ENCODE results near the gene TMEM123.

TMEM123 gene

DNA sequence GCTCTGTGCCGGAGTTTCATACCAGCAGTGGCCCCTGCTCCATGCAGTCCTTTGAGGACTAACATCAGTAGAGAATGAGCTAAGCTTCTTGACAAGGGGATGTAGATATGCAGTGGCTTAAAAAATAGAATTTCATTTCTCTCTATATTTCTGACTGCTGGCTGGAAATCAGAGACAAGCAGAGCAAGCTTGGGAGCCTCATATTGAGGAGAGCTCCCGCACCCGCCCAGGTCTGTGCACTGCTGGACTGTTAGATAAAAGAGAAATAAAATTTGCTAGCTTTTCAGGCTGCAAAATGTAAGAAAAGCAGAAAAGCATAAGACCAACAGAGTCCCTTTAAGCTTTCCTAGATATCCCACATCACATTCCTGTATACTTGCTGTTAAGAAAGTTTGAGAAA, 46.6 kb upstream of the TMEM123 start (continued):
- no peak for TF ChIP-seq TSHZ2 (CRISPR knock-in tag; IDR thresholded peaks at IDR 0.05)
- no peak for TF ChIP-seq ESRRG (CRISPR knock-in tag; IDR thresholded peaks at IDR 0.05)
- no peak for TF ChIP-seq ARNTL (CRISPR knock-in tag; IDR thresholded peaks at IDR 0.05; ENCODE audit: borderline replicate concordance, low read depth)
- TF ChIP-seq PATZ1 (CRISPR knock-in tag; IDR thresholded peaks at IDR 0.05; ENCODE audit: borderline replicate concordance) = no peak
- no peak for TF ChIP-seq ZNF565 (CRISPR knock-in tag; conservative IDR thresholded peaks at IDR 0.05; ENCODE audit: low read depth)
- no peak for TF ChIP-seq ISL1 (CRISPR knock-in tag; IDR thresholded peaks at IDR 0.05)
- no peak for TF ChIP-seq GLIS3 (CRISPR knock-in tag; IDR thresholded peaks at IDR 0.05)

GRCh38 chr11:102497061-102497460, 44.5 kb upstream of the TMEM123 start:
- ATAC-seq = no peak

DNA sequence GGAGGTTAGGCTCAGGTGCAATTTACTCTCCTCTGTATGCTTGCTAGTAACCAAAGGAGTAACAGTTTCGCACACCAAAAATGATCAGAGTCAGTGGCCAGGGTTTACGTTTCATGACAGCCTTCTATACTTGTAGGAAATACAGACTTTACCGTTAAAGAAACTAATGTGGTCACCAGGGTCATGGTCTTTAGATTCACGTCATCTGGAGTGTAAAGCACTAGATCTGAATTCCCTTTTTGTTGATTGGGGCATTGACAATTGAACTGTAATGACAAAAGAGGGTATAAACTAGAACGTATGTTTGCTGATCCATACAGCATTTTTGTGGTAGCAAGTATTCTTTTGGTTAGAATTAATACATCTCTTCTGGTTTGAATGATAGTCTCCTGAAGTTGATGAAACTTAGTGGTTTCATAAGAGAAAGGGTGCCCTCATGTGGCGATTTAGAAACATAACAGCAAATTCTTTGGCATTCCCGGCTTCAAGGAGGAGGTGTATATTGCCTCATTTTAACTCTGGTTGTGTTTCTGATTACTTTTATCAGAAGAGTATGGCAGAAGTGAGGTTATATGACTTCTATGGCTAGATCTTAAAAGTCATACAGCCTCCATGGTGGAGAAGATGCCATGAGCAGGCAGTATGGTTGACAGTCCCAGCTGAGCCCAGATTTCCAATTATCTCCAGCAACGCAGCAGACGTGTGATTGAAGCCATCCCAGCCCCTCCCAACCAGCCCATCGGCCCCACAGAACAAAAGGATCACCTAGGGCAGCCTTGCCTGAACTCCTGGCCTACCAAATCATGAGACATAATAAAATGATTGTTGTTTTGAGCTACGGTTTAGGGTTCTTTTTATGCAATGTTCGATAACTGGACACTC, 42.8 kb upstream of the TMEM123 start:
- no peak for TF ChIP-seq ZNF70 (CRISPR knock-in tag; IDR thresholded peaks at IDR 0.05)
- no peak for TF ChIP-seq PPARA (CRISPR knock-in tag; IDR thresholded peaks at IDR 0.05; ENCODE audit: borderline replicate concordance)
- no peak for TF ChIP-seq OSR1 (CRISPR knock-in tag; IDR thresholded peaks at IDR 0.05)
- TF ChIP-seq BACH2 (CRISPR knock-in tag; IDR thresholded peaks at IDR 0.05; ENCODE audit: borderline replicate concordance) = no peak
- ATAC-seq = peak; percentile 91

More at GRCh38 chr11:102497061-102497460, 44.5 kb upstream of the TMEM123 start:
- TF ChIP-seq ISL1 (CRISPR knock-in tag; IDR thresholded peaks at IDR 0.05) (no peak), ZFP30 (CRISPR knock-in tag; IDR thresholded peaks at IDR 0.05) (no peak), ESRRG (CRISPR knock-in tag; IDR thresholded peaks at IDR 0.05) (no peak), ZNF8 (CRISPR knock-in tag; IDR thresholded peaks at IDR 0.05) (no peak), CSDC2 (CRISPR knock-in tag; IDR thresholded peaks at IDR 0.05) (no peak), POU6F1 (CRISPR knock-in tag; IDR thresholded peaks at IDR 0.05; ENCODE audit: borderline replicate concordance, low read depth) (no peak), ARNTL (CRISPR knock-in tag; IDR thresholded peaks at IDR 0.05; ENCODE audit: borderline replicate concordance, low read depth) (no peak), RARB (CRISPR knock-in tag; IDR thresholded peaks at IDR 0.05) (no peak), OSR1 (CRISPR knock-in tag; IDR thresholded peaks at IDR 0.05) (no peak)

- ATAC-seq = no peak; the same call in 2 of the 3 replicates
Measured at GRCh38 chr11:102494216-102494615, 41.7 kb upstream of the TMEM123 start.

More at GRCh38 chr11:102494216-102494615, 41.7 kb upstream of the TMEM123 start:
- no peak for TF ChIP-seq ISL1 (CRISPR knock-in tag; IDR thresholded peaks at IDR 0.05)
- no peak for TF ChIP-seq TSHZ2 (CRISPR knock-in tag; IDR thresholded peaks at IDR 0.05)
- TF ChIP-seq ZNF8 (CRISPR knock-in tag; IDR thresholded peaks at IDR 0.05) = no peak
- TF ChIP-seq ZNF70 (CRISPR knock-in tag; IDR thresholded peaks at IDR 0.05) = no peak
- TF ChIP-seq ZC3H10 (CRISPR knock-in tag; IDR thresholded peaks at IDR 0.05) = no peak
- no peak for TF ChIP-seq GLIS3 (CRISPR knock-in tag; IDR thresholded peaks at IDR 0.05)
- no peak for TF ChIP-seq RARB (CRISPR knock-in tag; IDR thresholded peaks at IDR 0.05)
- TF ChIP-seq ZFP30 (CRISPR knock-in tag; IDR thresholded peaks at IDR 0.05) = no peak
- TF ChIP-seq SNAI2 (CRISPR knock-in tag; IDR thresholded peaks at IDR 0.05) = no peak
- no peak for TF ChIP-seq ZFP3 (CRISPR knock-in tag; IDR thresholded peaks at IDR 0.05)
